Measurements from ENCODE around the gene ARL11.

GRCh38 chr13:49653478-49653877 is 25.2 kb downstream of the ARL11 start:
- TF ChIP-seq POLR2A (IDR thresholded peaks at IDR 0.05) (no peak), POLR2AphosphoS5 (IDR thresholded peaks at IDR 0.05) (no peak)
- TF ChIP-seq, protein P1, sequence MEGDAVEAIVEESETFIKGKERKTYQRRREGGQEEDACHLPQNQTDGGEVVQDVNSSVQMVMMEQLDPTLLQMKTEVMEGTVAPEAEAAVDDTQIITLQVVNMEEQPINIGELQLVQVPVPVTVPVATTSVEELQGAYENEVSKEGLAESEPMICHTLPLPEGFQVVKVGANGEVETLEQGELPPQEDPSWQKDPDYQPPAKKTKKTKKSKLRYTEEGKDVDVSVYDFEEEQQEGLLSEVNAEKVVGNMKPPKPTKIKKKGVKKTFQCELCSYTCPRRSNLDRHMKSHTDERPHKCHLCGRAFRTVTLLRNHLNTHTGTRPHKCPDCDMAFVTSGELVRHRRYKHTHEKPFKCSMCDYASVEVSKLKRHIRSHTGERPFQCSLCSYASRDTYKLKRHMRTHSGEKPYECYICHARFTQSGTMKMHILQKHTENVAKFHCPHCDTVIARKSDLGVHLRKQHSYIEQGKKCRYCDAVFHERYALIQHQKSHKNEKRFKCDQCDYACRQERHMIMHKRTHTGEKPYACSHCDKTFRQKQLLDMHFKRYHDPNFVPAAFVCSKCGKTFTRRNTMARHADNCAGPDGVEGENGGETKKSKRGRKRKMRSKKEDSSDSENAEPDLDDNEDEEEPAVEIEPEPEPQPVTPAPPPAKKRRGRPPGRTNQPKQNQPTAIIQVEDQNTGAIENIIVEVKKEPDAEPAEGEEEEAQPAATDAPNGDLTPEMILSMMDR (IDR thresholded peaks at IDR 0.05) = no peak
